Natural killer cell (primary cell): ENCODE results near the gene IL1A. TPM values are rescaled to one million over a fixed set of nuclear protein-coding genes. Genes with fewer than 3 reads are reported as not detected.

Source experiments
- ATAC-seq, 3 donors: fragments of 150-1000 bp in 2 of 3; fragments of 200-7000 bp in 1 of 3; cut with Tn5 transposase; 1 replicate in 1 of 3; 2 replicates in 2 of 3; pipeline ENCODE4 v1.10.0; 2021; ENCODE audit warnings: mild to moderate bottlenecking in 2 of 3, moderate library complexity in 2 of 3
- DNase-seq, 2 donors: peaks; one replicate each; pipeline versions ENCODE4 v3.0.0 to v3.0.0-alpha.2; 2013 to 2021; ENCODE audit warnings: mixed read lengths in 1 of 2
- H3K27ac ChIP-seq: one replicate; pipeline ENCODE4 v1.5.1; 2013; ENCODE audit warnings: mild to moderate bottlenecking, low read length
- H3K27me3 ChIP-seq: one replicate; pipeline ENCODE4 v1.6.1; 2013; ENCODE audit warnings: low read length; ENCODE audit not compliant: control insufficient read depth, insufficient read depth
- H3K36me3 ChIP-seq: one replicate; pipeline ENCODE4 v1.6.1; 2013; ENCODE audit warnings: low read length; ENCODE audit not compliant: control insufficient read depth, insufficient read depth
- H3K4me1 ChIP-seq: one replicate; pipeline ENCODE4 v1.6.1; 2013; ENCODE audit warnings: low read length; ENCODE audit not compliant: control insufficient read depth, insufficient read depth
- H3K4me3 ChIP-seq: one replicate; pipeline ENCODE4 v1.5.1; 2013; ENCODE audit warnings: low read length
- H3K9me3 ChIP-seq: one replicate; pipeline ENCODE4 v1.6.1; 2013; ENCODE audit warnings: low read length; ENCODE audit not compliant: control insufficient read depth, insufficient read depth
- H3K27ac Mint-ChIP-seq, 2 donors: one replicate each; pipeline ENCODE4 v1.8.0; 2022; ENCODE audit warnings: mild to moderate bottlenecking in 2 of 2, mixed read lengths in 2 of 2, moderate library complexity in 1 of 2
- H3K27me3 Mint-ChIP-seq, 2 donors: one replicate each; pipeline ENCODE4 v1.8.0; 2022; ENCODE audit warnings: low read depth in 2 of 2, mixed read lengths in 2 of 2
- H3K36me3 Mint-ChIP-seq: one replicate; pipeline ENCODE4 v1.8.0; 2022; ENCODE audit warnings: mixed read lengths
- H3K4me1 Mint-ChIP-seq, 2 donors: one replicate each; pipeline ENCODE4 v1.8.0; 2022; ENCODE audit warnings: mixed read lengths in 2 of 2
- H3K4me3 Mint-ChIP-seq: one replicate; pipeline ENCODE4 v1.8.0; 2022; ENCODE audit warnings: mild to moderate bottlenecking, moderate library complexity, mixed read lengths
- H3K9me3 Mint-ChIP-seq, 2 donors: one replicate each; pipeline ENCODE4 v1.8.0; 2022; ENCODE audit warnings: mixed read lengths in 2 of 2
- CTCF ChIP-seq: fragments of 200-600 bp; IDR thresholded peaks from one replicate; pipeline ENCODE4 v1.8.0; 2022; ENCODE audit warnings: antibody characterized with exemption
- WGBS: methylation state at CpG from one replicate; pipeline ENCODE4 v1.1.7; 2013; ENCODE audit warnings: missing lambda C conversion rate; ENCODE audit not compliant: insufficient coverage; 5-methylcytosine and 5-hydroxymethylcytosine counted together
- intact Hi-C: fragments of 100-400 bp; cut with micrococcal nuclease; formaldehyde crosslinking; loops from one replicate; pipeline ENCODE4 v1.14.2; 2022
- total RNA-seq, 4 donors: library from RNA; stranded (reverse); fragments of 120-200 nt in 1 of 4; gene quantifications; one replicate each; pipeline versions ENCODE4 v1.2.3 to v1.2.4, GENCODE V29; 2013 to 2022

IL1A gene
- total RNA-seq, 3 donors from 2014 or later (not counting 1 experiment from before 2014, with no cell fraction given): 0.45 to 1.6 TPM; not detected in 1

- H3K4me3 Mint-ChIP-seq: no peak overlapping the region
- H3K9me3 ChIP-seq: no peaks in the 10 kb centered on the region
- H3K27ac ChIP-seq: no peak overlapping the region
- H3K36me3 Mint-ChIP-seq: no peaks in the 10 kb centered on the region
- H3K4me3 ChIP-seq: no peak overlapping the region
- WGBS: 82% methylated on average over 3 of the region's 3 CpGs
- TF ChIP-seq CTCF: no peak
- intact Hi-C loops: no loop called here
- no peak overlapping the region for H3K27ac Mint-ChIP-seq
- no peaks in the 10 kb centered on the region for H3K27me3 Mint-ChIP-seq
- DNase-seq (no peak), ATAC-seq (no peak)
- no peaks in the 10 kb centered on the region for H3K27me3 ChIP-seq
- no peaks in the 10 kb centered on the region for H3K36me3 ChIP-seq
- H3K9me3 Mint-ChIP-seq: no peaks in the 10 kb centered on the region
- H3K4me1 Mint-ChIP-seq: peaks cover 24 to 27% of the 10 kb centered on the region in 2 donors
- H3K4me1 ChIP-seq: peaks cover 14% of the 10 kb centered on the region
These were observed 34.0 kb upstream of the IL1A start for GRCh38 chr2:112818094-112818902.

GRCh38 chr2:112817082-112817689 lies 32.9 kb upstream of the IL1A start:
- ATAC-seq: no peak
- H3K27ac ChIP-seq: no peak overlapping the region
- H3K27me3 Mint-ChIP-seq: no peaks in the 10 kb centered on the region
- H3K9me3 Mint-ChIP-seq: no peaks in the 10 kb centered on the region
- no peak overlapping the region for H3K4me3 ChIP-seq
- no peaks in the 10 kb centered on the region for H3K36me3 Mint-ChIP-seq
- H3K27ac Mint-ChIP-seq: no peak overlapping the region
- no peak overlapping the region for H3K4me3 Mint-ChIP-seq
- WGBS: 96% methylated on average over 3 of the region's 4 CpGs
- no peak for DNase-seq
- intact Hi-C loops: no loop called here
- H3K9me3 ChIP-seq: no peaks in the 10 kb centered on the region
- H3K4me1 ChIP-seq: peaks cover 12% of the 10 kb centered on the region
- TF ChIP-seq CTCF: no peak
- no peaks in the 10 kb centered on the region for H3K27me3 ChIP-seq
- no peaks in the 10 kb centered on the region for H3K36me3 ChIP-seq
- peaks cover 20 to 22% of the 10 kb centered on the region in 2 donors for H3K4me1 Mint-ChIP-seq

DNA sequence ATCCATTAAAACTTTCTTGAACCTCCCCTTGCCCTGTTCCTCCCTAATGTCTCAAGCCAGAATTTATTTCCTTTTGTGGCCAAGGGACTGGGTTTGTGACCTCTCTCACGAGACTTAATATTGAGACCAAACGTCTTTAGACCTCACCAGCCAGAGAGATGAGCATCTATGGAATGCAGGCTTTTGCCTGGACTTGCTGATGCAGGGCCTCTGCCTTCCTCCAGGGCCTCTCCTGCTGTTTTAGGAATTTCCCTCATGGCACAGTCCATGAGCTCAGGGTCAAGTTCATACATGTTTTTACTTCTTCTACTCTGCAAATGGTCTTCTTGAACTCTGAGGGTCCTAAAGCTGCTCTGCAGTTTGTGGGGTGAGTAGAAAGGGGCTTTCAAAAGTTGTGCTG lies 30.0 kb upstream of the IL1A start:
- no peak for DNase-seq
- intact Hi-C loops: no loop called here
- no peak for ATAC-seq
- Mint-ChIP-seq H3K27me3 (no peaks in the 10 kb centered on the region), H3K9me3 (no peaks in the 10 kb centered on the region), H3K27ac (no peak overlapping the region), H3K4me3 (no peak overlapping the region), H3K4me1 (peaks cover 6 to 18% of the 10 kb centered on the region in 2 donors), H3K36me3 (no peaks in the 10 kb centered on the region)
- TF ChIP-seq CTCF: no peak
- Histone ChIP-seq H3K9me3 (no peaks in the 10 kb centered on the region), H3K36me3 (no peaks in the 10 kb centered on the region), H3K4me3 (no peak overlapping the region), H3K4me1 (peaks cover 9% of the 10 kb centered on the region), H3K27ac (no peak overlapping the region), H3K27me3 (no peaks in the 10 kb centered on the region)
- 90% methylated on average over 2 of the region's 2 CpGs for WGBS
